ENCODE measurements around the gene PPP1R14C. TPM values are rescaled to one million over a fixed set of nuclear protein-coding genes. Genes with fewer than 3 reads are reported as not detected.

PPP1R14C gene
- polyA plus RNA-seq, 3 donors = 0.11 TPM; not detected in 2

DNA sequence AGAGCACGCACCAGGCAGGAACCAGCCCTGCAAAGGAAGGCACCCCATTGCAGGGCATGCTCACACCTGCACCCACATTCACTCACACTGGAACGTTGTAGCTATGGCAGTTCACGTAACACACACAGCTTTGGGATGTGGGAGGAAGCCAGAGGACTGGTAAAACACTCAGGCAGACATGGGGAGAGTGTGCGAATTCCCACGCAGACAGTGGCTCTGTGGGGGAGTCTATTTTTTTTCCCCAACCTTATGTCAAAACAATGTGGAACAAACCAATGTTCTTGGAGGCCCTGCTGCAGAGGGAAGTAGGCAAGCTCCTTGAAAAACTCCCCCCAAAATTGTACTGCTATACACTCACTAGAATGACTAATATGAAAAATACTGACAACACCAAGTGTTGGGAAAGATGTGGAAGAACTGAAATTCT, 91.0 kb downstream of the PPP1R14C start:
- peak overlapping the region in 1 of 2 donors; percentile 2 for H3K4me3 Mint-ChIP-seq
- Histone ChIP-seq H3K9me3 (replicated peaks in 1 of 2; ENCODE audit: control insufficient read depth in 1 of 2, insufficient read depth in 1 of 2, low read length in 2 of 2) (no peaks in the 10 kb centered on the region), H3K4me2 (replicated peaks; ENCODE audit: extremely low read depth, low read length, poor library complexity, severe bottlenecking) (no peak overlapping the region), H2AFZ (ENCODE audit: insufficient read depth, low read depth, low read length, poor library complexity, severe bottlenecking) (no peak overlapping the region), H3K4me1 (ENCODE audit: control insufficient read depth in 1 of 2, insufficient read depth in 2 of 2, low read length in 2 of 2) (peaks cover 8% of the 10 kb centered on the region in 2 donors), H4K20me1 (ENCODE audit: insufficient read depth, low read length) (no peaks in the 10 kb centered on the region), H3K36me3 (replicated peaks in 1 of 2; ENCODE audit: control insufficient read depth in 1 of 2, insufficient read depth in 2 of 2, low read length in 2 of 2) (no peaks in the 10 kb centered on the region), H3K9ac (ENCODE audit: insufficient read depth, low read length, poor library complexity, severe bottlenecking) (no peak overlapping the region), H3K4me3 (replicated peaks in 1 of 3; ENCODE audit: low read depth in 2 of 3, low read length in 3 of 3) (no peak overlapping the region), H3K79me2 (ENCODE audit: insufficient read depth, low read length) (no peaks in the 10 kb centered on the region), H3K27ac (ENCODE audit: low read depth in 1 of 2, low read length in 2 of 2) (no peak overlapping the region), H3K27me3 (ENCODE audit: control insufficient read depth in 2 of 2, insufficient read depth in 2 of 2, low read length in 2 of 2) (peaks cover 3 to 20% of the 10 kb centered on the region in 2 donors)
- peaks cover 0 to 8% (median 6%) of the 10 kb centered on the region in 7 donors for H3K9me3 Mint-ChIP-seq
- H3K4me1 Mint-ChIP-seq = peaks cover 9% of the 10 kb centered on the region
- whole genome bisulfite sequencing (ENCODE audit: insufficient coverage) = 88% methylated on average over 1 of the region's 5 CpGs
- H3K27ac Mint-ChIP-seq = no peak overlapping the region
- TF ChIP-seq, protein P1, sequence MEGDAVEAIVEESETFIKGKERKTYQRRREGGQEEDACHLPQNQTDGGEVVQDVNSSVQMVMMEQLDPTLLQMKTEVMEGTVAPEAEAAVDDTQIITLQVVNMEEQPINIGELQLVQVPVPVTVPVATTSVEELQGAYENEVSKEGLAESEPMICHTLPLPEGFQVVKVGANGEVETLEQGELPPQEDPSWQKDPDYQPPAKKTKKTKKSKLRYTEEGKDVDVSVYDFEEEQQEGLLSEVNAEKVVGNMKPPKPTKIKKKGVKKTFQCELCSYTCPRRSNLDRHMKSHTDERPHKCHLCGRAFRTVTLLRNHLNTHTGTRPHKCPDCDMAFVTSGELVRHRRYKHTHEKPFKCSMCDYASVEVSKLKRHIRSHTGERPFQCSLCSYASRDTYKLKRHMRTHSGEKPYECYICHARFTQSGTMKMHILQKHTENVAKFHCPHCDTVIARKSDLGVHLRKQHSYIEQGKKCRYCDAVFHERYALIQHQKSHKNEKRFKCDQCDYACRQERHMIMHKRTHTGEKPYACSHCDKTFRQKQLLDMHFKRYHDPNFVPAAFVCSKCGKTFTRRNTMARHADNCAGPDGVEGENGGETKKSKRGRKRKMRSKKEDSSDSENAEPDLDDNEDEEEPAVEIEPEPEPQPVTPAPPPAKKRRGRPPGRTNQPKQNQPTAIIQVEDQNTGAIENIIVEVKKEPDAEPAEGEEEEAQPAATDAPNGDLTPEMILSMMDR (IDR thresholded peaks at IDR 0.05) = no peak
- H3K36me3 Mint-ChIP-seq = no peaks in the 10 kb centered on the region
- DNase-seq = no peak
- peaks cover 34 to 68% (median 36%) of the 10 kb centered on the region in 3 donors for H3K27me3 Mint-ChIP-seq (ENCODE audit: low read depth in 3 of 3)
- intact Hi-C loops (cut with micrococcal nuclease) = no loop called here

DNA sequence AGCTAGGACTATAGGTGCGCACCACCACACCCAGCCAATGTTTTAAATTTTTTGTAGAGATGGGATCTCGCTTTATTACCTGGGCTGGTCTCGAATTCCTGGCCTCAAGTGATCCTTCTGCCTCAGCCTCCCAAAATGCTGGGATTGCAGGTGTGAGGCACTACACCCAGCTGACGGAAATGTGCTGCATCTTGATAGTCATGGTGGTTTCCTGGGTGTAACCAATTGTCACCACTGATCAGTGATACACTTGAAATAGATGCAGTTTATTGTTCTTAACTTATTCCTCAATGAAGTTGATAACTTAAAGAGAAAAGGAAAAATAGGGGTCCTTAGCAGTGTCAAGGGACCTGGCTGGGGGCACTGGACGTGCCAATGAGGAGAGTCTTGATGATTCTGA, 92.4 kb downstream of the PPP1R14C start:
- peaks cover under 1 to 2% of the 10 kb centered on the region in 2 donors for H3K9me3 ChIP-seq (replicated peaks in 1 of 2; ENCODE audit: control insufficient read depth in 1 of 2, insufficient read depth in 1 of 2, low read length in 2 of 2)
- H3K27ac Mint-ChIP-seq = no peak overlapping the region
- H3K9me3 Mint-ChIP-seq = peaks cover 1 to 12% (median 7%) of the 10 kb centered on the region in 7 donors
- H3K4me1 ChIP-seq (ENCODE audit: control insufficient read depth in 1 of 2, insufficient read depth in 2 of 2, low read length in 2 of 2) = peaks cover 12 to 13% of the 10 kb centered on the region in 2 donors
- no peak for DNase-seq
- peaks cover 16% of the 10 kb centered on the region for H3K4me1 Mint-ChIP-seq
- TF ChIP-seq, protein P1 (IDR thresholded peaks at IDR 0.05) = no peak
- 100% methylated on average over 1 of the region's 5 CpGs for WGBS (ENCODE audit: insufficient coverage)
- H3K27ac ChIP-seq (ENCODE audit: low read depth in 1 of 2, low read length in 2 of 2) = no peak overlapping the region
- H3K27me3 ChIP-seq (ENCODE audit: control insufficient read depth in 2 of 2, insufficient read depth in 2 of 2, low read length in 2 of 2) = peaks cover 3 to 24% of the 10 kb centered on the region in 2 donors
- no peak overlapping the region for H3K9ac ChIP-seq (ENCODE audit: insufficient read depth, low read length, poor library complexity, severe bottlenecking)
- intact Hi-C loops (cut with micrococcal nuclease) = no loop called here
- H3K4me3 Mint-ChIP-seq = peak overlapping the region in 1 of 2 donors; percentile 21
- H3K79me2 ChIP-seq (ENCODE audit: insufficient read depth, low read length) = no peaks in the 10 kb centered on the region
- H4K20me1 ChIP-seq (ENCODE audit: insufficient read depth, low read length) = no peaks in the 10 kb centered on the region
- no peaks in the 10 kb centered on the region for H3K36me3 ChIP-seq (replicated peaks in 1 of 2; ENCODE audit: control insufficient read depth in 1 of 2, insufficient read depth in 2 of 2, low read length in 2 of 2)
- H3K27me3 Mint-ChIP-seq (ENCODE audit: low read depth in 3 of 3) = peaks cover 27 to 66% (median 37%) of the 10 kb centered on the region in 3 donors
- no peak overlapping the region for H3K4me3 ChIP-seq (replicated peaks in 1 of 3; ENCODE audit: low read depth in 2 of 3, low read length in 3 of 3)
- H3K4me2 ChIP-seq (replicated peaks; ENCODE audit: extremely low read depth, low read length, poor library complexity, severe bottlenecking) = no peak overlapping the region
- no peak overlapping the region for H2AFZ ChIP-seq (ENCODE audit: insufficient read depth, low read depth, low read length, poor library complexity, severe bottlenecking)
- no peaks in the 10 kb centered on the region for H3K36me3 Mint-ChIP-seq
